Adrenal gland (tissue), 5 donors: ENCODE measurements around the gene PKP2.

Source experiments
- CTCF ChIP-seq, 6 experiments: fragments of 450-650 bp in 4 of 6; fragments of 200-600 bp in 2 of 6; sonication (generic) in 1 of 6; IDR thresholded peaks; 1 replicate in 5 of 6; 2 replicates in 1 of 6; pipeline versions ENCODE4 v1.5.1 to v1.8.0; 2016 to 2021; ENCODE audit warnings: antibody characterized with exemption in 6 of 6, mild to moderate bottlenecking in 2 of 6, moderate library complexity in 1 of 6
- POLR2A ChIP-seq, 2 donors: fragments of 450-650 bp; IDR thresholded peaks; one replicate each; pipeline ENCODE4 v1.6.1; 2017; ENCODE audit warnings: antibody characterized with exemption in 2 of 2, mild to moderate bottlenecking in 2 of 2, moderate library complexity in 1 of 2
- donor health status: DM: no; HTN: no; CAD: no.

- TF ChIP-seq POLR2A (IDR thresholded peaks at IDR 0.05): no peak
- no peak for TF ChIP-seq CTCF (IDR thresholded peaks at IDR 0.05)
Observed at GRCh38 chr12:32834122-32834521, 62.5 kb downstream of the PKP2 start.
